SU-DHL-6 (cell line): ENCODE results near the gene ABCC8.
A peak's percentile ranks its signal among the peaks of the same experiment; 100 is the strongest.

Experiments
- H2AFZ ChIP-seq: fragments of 200-600 bp; sonication (generic); 2 replicates; pipeline ENCODE4 v1.6.1; 2014; ENCODE audit warnings: low read depth, mild to moderate bottlenecking, moderate library complexity, mixed read lengths, antibody characterized with exemption, low read length; ENCODE audit not compliant: severe bottlenecking
- H3F3A ChIP-seq: fragments of 200-600 bp; shearing (Covaris generic); 2 replicates; pipeline ENCODE4 v1.6.0; 2016; ENCODE audit warnings: antibody characterized with exemption, mild to moderate bottlenecking; ENCODE audit not compliant: insufficient read depth
- H3K27ac ChIP-seq: fragments of 200-600 bp; sonication (generic); 2 replicates; pipeline ENCODE4 v1.5.1; 2016; ENCODE audit warnings: low read depth, mild to moderate bottlenecking, low read length, moderate library complexity, mixed read lengths
- H3K27me3 ChIP-seq: fragments of 200-600 bp; sonication (generic), shearing (Covaris generic); 2 replicates; pipeline ENCODE4 v1.6.0; 2014; ENCODE audit warnings: mild to moderate bottlenecking, low read length
- H3K36me3 ChIP-seq: fragments of 200-600 bp; sonication (generic); 2 replicates; pipeline ENCODE4 v1.6.1; 2014; ENCODE audit warnings: mild to moderate bottlenecking, low read length, mixed read lengths
- H3K4me2 ChIP-seq: fragments of 300-600, 200-600 bp; shearing (Covaris generic), sonication (generic); 2 replicates; pipeline ENCODE4 v1.6.0; 2014; ENCODE audit warnings: low read length, low read depth, mild to moderate bottlenecking; ENCODE audit not compliant: poor library complexity, severe bottlenecking
- H3K4me3 ChIP-seq: fragments of 200-600 bp; sonication (generic); 2 replicates; pipeline ENCODE4 v1.5.1; 2014; ENCODE audit warnings: antibody characterized with exemption, low read length, mild to moderate bottlenecking, mixed read lengths; ENCODE audit not compliant: insufficient read depth, poor library complexity, severe bottlenecking
- H3K79me2 ChIP-seq: fragments of 200-600 bp; sonication (generic); 2 replicates; pipeline ENCODE4 v1.6.1; 2014; ENCODE audit warnings: mild to moderate bottlenecking, low read length, moderate library complexity; ENCODE audit not compliant: insufficient read depth
- H3K9ac ChIP-seq: fragments of 200-600 bp; sonication (generic); 2 replicates; pipeline ENCODE4 v1.7.0; 2014; ENCODE audit warnings: mild to moderate bottlenecking, low read length
- H3K9me2 ChIP-seq: fragments of 200-600 bp; sonication (generic); replicated peaks from 2 replicates; pipeline ENCODE4 v1.6.1; 2014; ENCODE audit warnings: low read length; ENCODE audit not compliant: insufficient read depth
- H3K9me3 ChIP-seq: fragments of 200-600 bp; sonication (generic); 2 replicates; pipeline ENCODE4 v1.6.1; 2014; ENCODE audit warnings: low read length, mixed read lengths; ENCODE audit not compliant: insufficient read depth
- H4K20me1 ChIP-seq: fragments of 200-600 bp; sonication (generic); 2 replicates; pipeline ENCODE4 v1.6.1; 2014; ENCODE audit warnings: low read depth, mild to moderate bottlenecking, antibody characterized with exemption, low read length, moderate library complexity, mixed read lengths
- EZH2phosphoT487 ChIP-seq: fragments of 200-600 bp; sonication (generic), shearing (Covaris generic); conservative IDR thresholded peaks from 2 replicates; pipeline ENCODE4 v1.6.1; 2018; ENCODE audit warnings: mild to moderate bottlenecking, antibody characterized with exemption, low read length, moderate library complexity, mixed read lengths
- TF ChIP-seq, protein P1 (sequence below): fragments of 200-600 bp; sonication (generic); IDR thresholded peaks from one replicate; pipeline ENCODE4 v1.5.1; 2017; ENCODE audit warnings: antibody characterized with exemption, mild to moderate bottlenecking, low read length, moderate library complexity; ENCODE audit not compliant: insufficient read depth, poor library complexity, severe bottlenecking

Gene ABCC8

DNA sequence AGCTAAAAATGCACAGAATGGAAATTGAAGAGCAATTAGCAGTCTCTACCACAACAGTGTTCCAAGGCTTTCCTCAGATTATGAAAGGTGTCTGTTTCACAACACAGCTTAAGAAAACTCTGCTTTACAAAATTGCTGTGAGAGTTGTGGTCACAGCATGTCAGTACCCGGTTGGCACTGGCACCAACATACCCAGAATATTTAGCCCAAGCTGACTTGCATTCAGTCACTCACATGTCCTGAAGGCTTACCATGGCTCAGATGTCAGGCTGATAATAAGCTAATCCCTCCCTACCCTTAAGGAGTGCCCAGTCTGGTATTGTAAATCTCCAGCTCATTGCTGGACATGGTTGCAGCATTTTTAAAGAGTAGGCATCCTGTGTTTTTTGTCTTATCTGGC lies 110.2 kb downstream of the ABCC8 start:
- Histone ChIP-seq H2AFZ (no peak overlapping the region), H3K4me2 (no peak overlapping the region), H3K79me2 (peaks cover 43% of the 10 kb centered on the region), H3K36me3 (peaks cover 78% of the 10 kb centered on the region), H3K4me3 (no peak overlapping the region), H3K27me3 (no peaks in the 10 kb centered on the region), H4K20me1 (peaks cover 5% of the 10 kb centered on the region; the same call in 1 of the 2 replicates), H3K27ac (no peak overlapping the region), H3K9ac (no peak overlapping the region), H3F3A (no peaks in the 10 kb centered on the region), H3K9me2 (no peaks in the 10 kb centered on the region), H3K9me3 (peaks cover 35% of the 10 kb centered on the region)
- TF ChIP-seq, protein P1, sequence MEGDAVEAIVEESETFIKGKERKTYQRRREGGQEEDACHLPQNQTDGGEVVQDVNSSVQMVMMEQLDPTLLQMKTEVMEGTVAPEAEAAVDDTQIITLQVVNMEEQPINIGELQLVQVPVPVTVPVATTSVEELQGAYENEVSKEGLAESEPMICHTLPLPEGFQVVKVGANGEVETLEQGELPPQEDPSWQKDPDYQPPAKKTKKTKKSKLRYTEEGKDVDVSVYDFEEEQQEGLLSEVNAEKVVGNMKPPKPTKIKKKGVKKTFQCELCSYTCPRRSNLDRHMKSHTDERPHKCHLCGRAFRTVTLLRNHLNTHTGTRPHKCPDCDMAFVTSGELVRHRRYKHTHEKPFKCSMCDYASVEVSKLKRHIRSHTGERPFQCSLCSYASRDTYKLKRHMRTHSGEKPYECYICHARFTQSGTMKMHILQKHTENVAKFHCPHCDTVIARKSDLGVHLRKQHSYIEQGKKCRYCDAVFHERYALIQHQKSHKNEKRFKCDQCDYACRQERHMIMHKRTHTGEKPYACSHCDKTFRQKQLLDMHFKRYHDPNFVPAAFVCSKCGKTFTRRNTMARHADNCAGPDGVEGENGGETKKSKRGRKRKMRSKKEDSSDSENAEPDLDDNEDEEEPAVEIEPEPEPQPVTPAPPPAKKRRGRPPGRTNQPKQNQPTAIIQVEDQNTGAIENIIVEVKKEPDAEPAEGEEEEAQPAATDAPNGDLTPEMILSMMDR = no peak
- no peak for TF ChIP-seq EZH2phosphoT487

DNA sequence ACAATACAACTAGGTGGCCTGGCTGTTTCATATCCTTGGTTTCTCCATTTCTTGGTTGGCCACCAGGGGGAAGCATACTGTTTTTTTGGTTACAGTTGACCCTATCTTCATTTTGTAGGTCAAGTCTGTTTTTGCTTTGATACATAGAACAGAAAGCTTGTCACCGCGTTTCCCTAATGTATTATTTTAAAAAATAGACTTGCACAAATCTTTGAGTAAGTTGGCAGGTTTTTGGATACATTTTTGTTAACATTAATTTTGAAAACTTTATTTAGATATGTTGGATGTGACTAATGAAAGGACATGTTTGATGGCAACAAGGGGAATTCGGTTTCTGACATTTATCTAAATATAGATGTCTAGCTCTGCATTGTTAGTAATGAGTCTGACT lies 122.0 kb downstream of the ABCC8 start:
- H2AFZ ChIP-seq = no peak overlapping the region
- TF ChIP-seq, protein P1 = peak; percentile 94
- no peak for TF ChIP-seq EZH2phosphoT487
- H3K79me2 ChIP-seq = peaks cover 68% of the 10 kb centered on the region
- H3K27me3 ChIP-seq = no peaks in the 10 kb centered on the region
- peaks cover 29% of the 10 kb centered on the region for H3K36me3 ChIP-seq
- H3K9ac ChIP-seq = peak overlapping the region; percentile 76
- no peaks in the 10 kb centered on the region for H3K9me3 ChIP-seq
- H3K9me2 ChIP-seq = no peaks in the 10 kb centered on the region
- H3K4me2 ChIP-seq = peak overlapping the region; percentile 77
- H4K20me1 ChIP-seq = peaks cover 12% of the 10 kb centered on the region; the same call in 1 of the 2 replicates
- peak overlapping the region; percentile 89 for H3K27ac ChIP-seq
- H3F3A ChIP-seq = peaks cover 34% of the 10 kb centered on the region
- H3K4me3 ChIP-seq = peak overlapping the region; percentile 79

DNA sequence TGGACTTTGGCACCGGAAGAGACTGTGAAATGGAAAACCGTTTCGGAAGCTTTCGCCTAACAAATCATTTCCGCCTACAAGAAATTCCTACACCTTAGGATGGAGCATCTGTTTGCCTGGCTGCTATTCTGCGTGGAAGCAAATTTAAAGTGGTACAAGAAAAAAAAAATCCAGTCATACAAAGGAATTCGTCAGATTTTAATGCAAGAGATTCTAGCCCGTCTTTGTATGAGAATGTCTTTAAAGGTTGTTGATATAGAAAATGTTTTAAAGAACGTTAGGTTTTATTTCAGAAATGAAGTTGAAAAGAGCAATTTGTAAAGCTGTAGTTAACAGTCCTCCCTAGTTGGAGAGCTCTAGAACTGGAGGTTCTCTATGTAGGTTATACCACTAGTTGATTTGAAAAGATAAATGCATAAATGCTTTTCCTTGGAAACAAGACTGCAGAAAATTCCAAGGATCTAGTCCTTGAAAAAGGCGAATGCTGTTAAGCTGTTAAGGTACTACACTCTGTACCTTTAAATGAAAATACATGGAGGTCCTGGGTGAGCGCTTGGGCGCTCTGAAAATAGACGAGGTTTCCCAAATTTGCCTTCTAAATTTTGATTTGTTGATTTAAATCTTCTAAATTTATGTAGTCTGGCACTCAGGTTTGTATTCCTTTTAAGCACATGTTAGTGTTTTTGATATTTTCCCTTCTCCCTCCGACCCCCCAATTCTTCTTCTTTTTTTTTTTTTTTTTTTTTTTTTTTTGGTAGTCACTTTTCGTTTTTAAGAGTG lies 122.6 kb downstream of the ABCC8 start:
- H3K27ac ChIP-seq = peak overlapping the region; percentile 89
- peaks cover 12% of the 10 kb centered on the region; the same call in 1 of the 2 replicates for H4K20me1 ChIP-seq
- H2AFZ ChIP-seq = peak overlapping the region; percentile 70
- peak overlapping the region; percentile 79 for H3K4me3 ChIP-seq
- TF ChIP-seq, protein P1 = no peak
- TF ChIP-seq EZH2phosphoT487 = no peak
- H3K9ac ChIP-seq = peak overlapping the region; percentile 76
- no peaks in the 10 kb centered on the region for H3K9me3 ChIP-seq
- H3F3A ChIP-seq = peaks cover 38% of the 10 kb centered on the region
- peak overlapping the region; percentile 77 for H3K4me2 ChIP-seq
- H3K27me3 ChIP-seq = no peaks in the 10 kb centered on the region
- H3K79me2 ChIP-seq = peaks cover 62% of the 10 kb centered on the region
- H3K9me2 ChIP-seq = no peaks in the 10 kb centered on the region
- H3K36me3 ChIP-seq = peaks cover 25% of the 10 kb centered on the region
